GM23338 (cell line): ENCODE measurements around the gene UBXN10. TPM values are rescaled to one million over a fixed set of nuclear protein-coding genes. Genes with fewer than 3 reads are reported as not detected.

Experiments
- ATAC-seq: fragments of 200-7000 bp; cut with Tn5 transposase; 3 replicates; pipeline ENCODE4 v1.9.1; 2020
- DNase-seq: peaks from one replicate; pipeline ENCODE4 v3.0.0-alpha.2; 2015; ENCODE audit warnings: low spot score
- H2AFZ ChIP-seq: fragments of 200-600 bp; sonication (generic); 2 replicates; pipeline ENCODE4 v1.8.0; 2016; ENCODE audit warnings: antibody characterized with exemption, mild to moderate bottlenecking, moderate library complexity
- H3F3A ChIP-seq: fragments of 200-600 bp; sonication (generic); replicated peaks from 2 replicates; pipeline ENCODE4 v1.8.0; 2017; ENCODE audit warnings: antibody characterized with exemption, mixed run types, low read depth
- H3K27ac ChIP-seq: fragments of 200-600 bp; sonication (generic); 2 replicates; pipeline ENCODE4 v1.6.1; 2016; ENCODE audit warnings: low read depth
- H3K27me3 ChIP-seq: fragments of 200-600 bp; sonication (generic); 2 replicates; pipeline ENCODE4 v1.8.0; 2016; ENCODE audit warnings: mild to moderate bottlenecking, mixed run types, moderate library complexity; ENCODE audit not compliant: insufficient read depth
- H3K36me3 ChIP-seq: fragments of 200-600 bp; sonication (generic); 2 replicates; pipeline ENCODE4 v1.8.0; 2016; ENCODE audit warnings: mild to moderate bottlenecking; ENCODE audit not compliant: insufficient read depth
- H3K4me1 ChIP-seq: fragments of 200-600 bp; sonication (generic); 2 replicates; pipeline ENCODE4 v1.8.0; 2016; ENCODE audit warnings: mild to moderate bottlenecking, moderate library complexity; ENCODE audit not compliant: insufficient read depth
- H3K4me2 ChIP-seq: fragments of 200-600 bp; sonication (generic); 2 replicates; pipeline ENCODE4 v1.7.1; 2017; ENCODE audit warnings: mixed run types
- H3K4me3 ChIP-seq: fragments of 200-600 bp; sonication (generic); 2 replicates; pipeline ENCODE4 v1.6.1; 2016; ENCODE audit warnings: mixed run types
- H3K79me2 ChIP-seq: fragments of 200-600 bp; sonication (generic); replicated peaks from 2 replicates; pipeline ENCODE4 v1.8.0; 2017; ENCODE audit warnings: mild to moderate bottlenecking; ENCODE audit not compliant: insufficient read depth
- H3K9me2 ChIP-seq: fragments of 200-600 bp; sonication (generic); 2 replicates; pipeline ENCODE4 v1.8.0; 2017; ENCODE audit not compliant: insufficient read depth
- H4K20me1 ChIP-seq: fragments of 200-600 bp; sonication (generic); replicated peaks from 2 replicates; pipeline ENCODE4 v1.8.0; 2017; ENCODE audit warnings: mild to moderate bottlenecking; ENCODE audit not compliant: insufficient read depth
- H3K27ac Mint-ChIP-seq: 2 replicates; pipeline ENCODE4 v1.8.0; 2020; ENCODE audit warnings: inconsistent platforms, mild to moderate bottlenecking, moderate library complexity, mixed read lengths
- H3K27me3 Mint-ChIP-seq: 3 replicates; pipeline ENCODE4 v1.8.0; 2022; ENCODE audit warnings: low read depth, mild to moderate bottlenecking, moderate library complexity, mixed read lengths, inconsistent platforms; ENCODE audit not compliant: insufficient read depth, poor library complexity
- H3K36me3 Mint-ChIP-seq: 3 replicates; pipeline ENCODE4 v1.8.0; 2021; ENCODE audit warnings: low read depth, mild to moderate bottlenecking, inconsistent platforms, moderate library complexity, mixed read lengths
- H3K4me1 Mint-ChIP-seq: 3 replicates; pipeline ENCODE4 v1.8.0; 2020; ENCODE audit warnings: mild to moderate bottlenecking, inconsistent platforms, mixed read lengths
- H3K4me3 Mint-ChIP-seq: 3 replicates; pipeline ENCODE4 v1.8.0; 2021; ENCODE audit warnings: moderate library complexity, mild to moderate bottlenecking, inconsistent platforms, mixed read lengths
- H3K9me3 Mint-ChIP-seq: 3 replicates; pipeline ENCODE4 v1.8.0; 2020; ENCODE audit warnings: moderate library complexity, mild to moderate bottlenecking, inconsistent platforms, mixed read lengths
- CREB1 ChIP-seq: fragments of 250-450 bp; sonication (Bioruptor Pico); IDR thresholded peaks from 2 replicates; pipeline ENCODE4 v1.5.0; 2020; ENCODE audit warnings: low read depth, mild to moderate bottlenecking, moderate library complexity
- CTCF ChIP-seq, 2 experiments: fragments of 200-600 bp in 1 of 2; sonication (generic) in 1 of 2; conservative IDR thresholded peaks; 2 replicates each; pipeline versions ENCODE4 v1.5.1 to v1.6.1; 2016 to 2017; ENCODE audit warnings: antibody characterized with exemption in 2 of 2, low read depth in 2 of 2, mild to moderate bottlenecking in 2 of 2, moderate library complexity in 1 of 2
- ETS1 ChIP-seq: IDR thresholded peaks from 2 replicates; pipeline ENCODE4 v1.6.1; 2016; ENCODE audit warnings: antibody characterized with exemption
- EZH2 ChIP-seq: fragments of 200-600 bp; sonication (generic); IDR thresholded peaks from one replicate; pipeline ENCODE4 v1.8.0; 2017; ENCODE audit warnings: antibody characterized with exemption, mild to moderate bottlenecking, low read depth; ENCODE audit not compliant: unreplicated experiment
- EZH2phosphoT487 ChIP-seq: fragments of 200-600 bp; sonication (generic); IDR thresholded peaks from one replicate; pipeline ENCODE4 v1.8.1; 2018; ENCODE audit warnings: antibody characterized with exemption; ENCODE audit not compliant: unreplicated experiment
- JUNB ChIP-seq: IDR thresholded peaks from one replicate; pipeline ENCODE4 v1.6.1; 2016; ENCODE audit warnings: antibody characterized with exemption; ENCODE audit not compliant: unreplicated experiment
- NANOG ChIP-seq: IDR thresholded peaks from 2 replicates; pipeline ENCODE4 v1.6.1; 2016; ENCODE audit warnings: antibody characterized with exemption, borderline replicate concordance
- REST ChIP-seq: IDR thresholded peaks from one replicate; pipeline ENCODE4 v1.6.1; 2018; ENCODE audit warnings: antibody characterized with exemption; ENCODE audit not compliant: unreplicated experiment
- ZNF114 ChIP-seq: fragments of 250-450 bp; sonication (Bioruptor Pico); IDR thresholded peaks from 2 replicates; pipeline ENCODE4 v1.5.0; 2020; ENCODE audit warnings: mild to moderate bottlenecking, moderate library complexity
- ZNF331 ChIP-seq: fragments of 250-450 bp; sonication (Bioruptor Pico); IDR thresholded peaks from 2 replicates; pipeline ENCODE4 v1.5.0; 2020; ENCODE audit warnings: low read depth, mild to moderate bottlenecking, moderate library complexity
- ZNF462 ChIP-seq: fragments of 250-450 bp; sonication (Bioruptor Pico); IDR thresholded peaks from 2 replicates; pipeline ENCODE4 v1.5.0; 2020; ENCODE audit warnings: mild to moderate bottlenecking, moderate library complexity
- polyA plus RNA-seq: library from polyadenylated mRNA; unstranded; fragments of >200 nt; fragmentation: Nextera tagmentation; extraction: Ambion mirVana; gene quantifications from 2 replicates; pipeline ENCODE4 v1.2.1, GENCODE V29; 2016
- total RNA-seq: library from RNA; depleted of rRNA; stranded (reverse); fragments of >200 nt; shearing (Covaris generic); gene quantifications from 2 replicates; pipeline ENCODE4 v1.2.3, GENCODE V29; 2014

Gene UBXN10
- total and polyA plus RNA-seq, 2 experiments from 2014 or later: 0.27 to 0.69 TPM

GRCh38 chr1:20202166-20202565, 16.3 kb downstream of the UBXN10 start:
- TF ChIP-seq ZNF462 (CRISPR knock-in tag) (no peak), CREB1 (CRISPR knock-in tag) (no peak), ZNF114 (no peak), NANOG (no peak), EZH2 (no peak), REST (no peak), ETS1 (no peak), JUNB (no peak), CTCF (conservative IDR thresholded peaks at IDR 0.05; ENCODE audit: low read depth in 2 of 2) (no peak), EZH2phosphoT487 (no peak), ZNF331 (CRISPR knock-in tag) (no peak)
- Histone ChIP-seq H3K4me2 (no peak overlapping the region), H3K27ac (no peak overlapping the region), H3K4me3 (no peak overlapping the region), H2AFZ (no peak overlapping the region), H3K27me3 (no peaks in the 10 kb centered on the region), H3K79me2 (no peaks in the 10 kb centered on the region), H4K20me1 (no peaks in the 10 kb centered on the region), H3F3A (no peaks in the 10 kb centered on the region), H3K36me3 (no peaks in the 10 kb centered on the region), H3K4me1 (no peaks in the 10 kb centered on the region), H3K9me2 (no peaks in the 10 kb centered on the region)
- H3K4me3 Mint-ChIP-seq: no peak overlapping the region
- H3K27me3 Mint-ChIP-seq: peaks cover 3% of the 10 kb centered on the region
- ATAC-seq (no peak), DNase-seq (no peak)
- no peaks in the 10 kb centered on the region for H3K36me3 Mint-ChIP-seq
- H3K9me3 Mint-ChIP-seq: no peaks in the 10 kb centered on the region; the same call in 2 of the 3 replicates
- H3K27ac Mint-ChIP-seq: no peak overlapping the region
- H3K4me1 Mint-ChIP-seq: peaks cover 5% of the 10 kb centered on the region; the same call in 1 of the 3 replicates
